ENCODE measurements around the gene GRID2.

DNA sequence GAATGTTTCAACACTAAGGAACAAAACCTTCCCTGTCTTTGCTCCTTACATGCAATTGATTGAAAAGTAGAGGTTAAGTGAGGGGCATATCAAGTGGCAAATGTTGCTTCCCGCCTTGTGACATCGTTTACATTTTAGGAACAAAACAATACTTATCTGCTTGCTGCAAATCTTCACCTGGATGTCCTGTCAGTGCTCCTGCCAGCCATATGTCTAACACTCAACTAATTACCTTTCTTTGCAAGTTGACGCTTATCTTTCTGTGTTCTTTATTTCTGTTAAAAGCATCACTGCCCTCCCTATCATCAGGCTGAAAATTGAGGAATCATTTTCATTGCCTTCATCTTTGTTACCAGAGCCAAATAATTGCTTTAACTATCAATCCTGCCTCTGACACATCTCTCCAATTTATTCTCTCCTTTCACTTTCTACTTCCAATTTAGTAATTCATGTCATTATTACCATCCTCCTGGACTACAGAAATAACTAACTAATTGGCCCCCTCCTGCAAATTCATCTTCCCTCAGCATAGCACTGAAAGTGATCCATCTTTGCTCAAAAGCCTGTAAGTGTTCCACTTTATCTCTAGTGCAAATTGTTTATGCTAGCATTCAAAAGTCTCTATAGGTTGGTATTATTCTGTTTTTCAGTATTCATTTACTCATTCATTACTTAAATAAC is 1226.1 kb downstream of the GRID2 start:
- no peak for TF ChIP-seq POLR2A (IDR thresholded peaks at IDR 0.05)
- TF ChIP-seq, protein P1, sequence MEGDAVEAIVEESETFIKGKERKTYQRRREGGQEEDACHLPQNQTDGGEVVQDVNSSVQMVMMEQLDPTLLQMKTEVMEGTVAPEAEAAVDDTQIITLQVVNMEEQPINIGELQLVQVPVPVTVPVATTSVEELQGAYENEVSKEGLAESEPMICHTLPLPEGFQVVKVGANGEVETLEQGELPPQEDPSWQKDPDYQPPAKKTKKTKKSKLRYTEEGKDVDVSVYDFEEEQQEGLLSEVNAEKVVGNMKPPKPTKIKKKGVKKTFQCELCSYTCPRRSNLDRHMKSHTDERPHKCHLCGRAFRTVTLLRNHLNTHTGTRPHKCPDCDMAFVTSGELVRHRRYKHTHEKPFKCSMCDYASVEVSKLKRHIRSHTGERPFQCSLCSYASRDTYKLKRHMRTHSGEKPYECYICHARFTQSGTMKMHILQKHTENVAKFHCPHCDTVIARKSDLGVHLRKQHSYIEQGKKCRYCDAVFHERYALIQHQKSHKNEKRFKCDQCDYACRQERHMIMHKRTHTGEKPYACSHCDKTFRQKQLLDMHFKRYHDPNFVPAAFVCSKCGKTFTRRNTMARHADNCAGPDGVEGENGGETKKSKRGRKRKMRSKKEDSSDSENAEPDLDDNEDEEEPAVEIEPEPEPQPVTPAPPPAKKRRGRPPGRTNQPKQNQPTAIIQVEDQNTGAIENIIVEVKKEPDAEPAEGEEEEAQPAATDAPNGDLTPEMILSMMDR (IDR thresholded peaks at IDR 0.05) = no peak

Data from thyroid gland (tissue), 4 donors.